Prostate gland (tissue), 2 donors: ENCODE results near the gene LYPD6B. TPM values are rescaled to one million over a fixed set of nuclear protein-coding genes. Genes with fewer than 3 reads are reported as not detected.

ENCODE experiments used
- DNase-seq: peaks from one replicate; pipeline ENCODE4 v3.0.0-alpha.2; 2019; ENCODE audit warnings: low spot score
- H3K27ac ChIP-seq, 2 donors: fragments of 200-600 bp; sonication (generic); 2 replicates each; pipeline ENCODE4 v1.5.1; 2017 to 2019
- H3K27me3 ChIP-seq: fragments of 200-600 bp; sonication (generic); replicated peaks from 2 replicates; pipeline ENCODE4 v1.5.1; 2019; ENCODE audit not compliant: insufficient read depth
- H3K36me3 ChIP-seq, 2 donors: fragments of 200-600 bp; sonication (generic); 1 replicate in 1 of 2; 2 replicates in 1 of 2; pipeline versions ENCODE4 v1.5.1 to v1.8.1; 2017 to 2019
- H3K4me1 ChIP-seq: fragments of 200-600 bp; sonication (generic); replicated peaks from 2 replicates; pipeline ENCODE4 v1.5.1; 2019
- H3K4me3 ChIP-seq, 2 donors: fragments of 200-600 bp; sonication (generic); 2 replicates each; pipeline ENCODE4 v1.5.1; 2017 to 2019
- H3K9me3 ChIP-seq: fragments of 200-600 bp; sonication (generic); 2 replicates; pipeline ENCODE4 v1.5.1; 2017
- POLR2A ChIP-seq: fragments of 450-650 bp; IDR thresholded peaks from one replicate; pipeline ENCODE4 v1.6.1; 2016; ENCODE audit warnings: antibody characterized with exemption, mild to moderate bottlenecking
- POLR2AphosphoS5 ChIP-seq: sonication (generic); formaldehyde crosslinking; IDR thresholded peaks from one replicate; pipeline ENCODE4 v1.6.1; 2017; ENCODE audit warnings: antibody characterized with exemption
- WGBS: methylation state at CpG from one replicate; pipeline ENCODE4 v1.1.5; 2018; 5-methylcytosine and 5-hydroxymethylcytosine counted together
- intact Hi-C: fragments of 100-400 bp; cut with DNase I; formaldehyde crosslinking; loops from one replicate; pipeline ENCODE4 v1.14.2; 2022
- total RNA-seq, 2 donors: library from RNA; depleted of rRNA; stranded (reverse); fragments of >200 nt; gene quantifications; one replicate each; pipeline ENCODE4 v1.1.0, GENCODE V29; 2016
- TF ChIP-seq, protein P1 (sequence below), 4 experiments: fragments of 200-600 bp in 2 of 4; fragments of 450-650 bp in 2 of 4; sonication (generic) in 2 of 4; IDR thresholded peaks; 1 replicate in 3 of 4; 2 replicates in 1 of 4; pipeline ENCODE4 v1.5.1; 2016 to 2019; ENCODE audit warnings: antibody characterized with exemption in 4 of 4, mild to moderate bottlenecking in 2 of 4, moderate library complexity in 2 of 4

LYPD6B gene
- total RNA-seq, 2 donors from 2014 or later, result 16.8 to 17.8 TPM

DNA sequence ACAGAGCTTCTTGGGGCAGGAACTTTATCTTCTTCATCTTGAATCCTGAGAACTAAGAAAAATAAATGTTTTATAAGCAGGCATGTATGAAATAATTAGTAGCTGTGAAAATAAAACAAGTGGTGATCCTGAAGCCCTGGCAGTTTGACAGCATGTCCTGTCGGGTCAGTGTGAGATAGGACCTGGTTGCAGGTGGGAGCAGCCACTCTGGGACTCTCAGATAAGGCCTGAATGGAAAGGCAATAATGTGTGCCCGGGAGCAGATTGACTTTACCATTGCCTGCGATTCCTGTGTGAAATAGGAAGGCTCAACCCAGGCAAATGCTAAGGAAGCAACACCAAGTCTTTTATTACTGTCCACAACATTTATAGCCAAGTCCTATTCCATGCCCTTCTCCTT lies 132.4 kb downstream of the LYPD6B start:
- H3K27ac ChIP-seq, result no peak overlapping the region
- intact Hi-C loops, result no loop called here
- TF ChIP-seq, protein P1, sequence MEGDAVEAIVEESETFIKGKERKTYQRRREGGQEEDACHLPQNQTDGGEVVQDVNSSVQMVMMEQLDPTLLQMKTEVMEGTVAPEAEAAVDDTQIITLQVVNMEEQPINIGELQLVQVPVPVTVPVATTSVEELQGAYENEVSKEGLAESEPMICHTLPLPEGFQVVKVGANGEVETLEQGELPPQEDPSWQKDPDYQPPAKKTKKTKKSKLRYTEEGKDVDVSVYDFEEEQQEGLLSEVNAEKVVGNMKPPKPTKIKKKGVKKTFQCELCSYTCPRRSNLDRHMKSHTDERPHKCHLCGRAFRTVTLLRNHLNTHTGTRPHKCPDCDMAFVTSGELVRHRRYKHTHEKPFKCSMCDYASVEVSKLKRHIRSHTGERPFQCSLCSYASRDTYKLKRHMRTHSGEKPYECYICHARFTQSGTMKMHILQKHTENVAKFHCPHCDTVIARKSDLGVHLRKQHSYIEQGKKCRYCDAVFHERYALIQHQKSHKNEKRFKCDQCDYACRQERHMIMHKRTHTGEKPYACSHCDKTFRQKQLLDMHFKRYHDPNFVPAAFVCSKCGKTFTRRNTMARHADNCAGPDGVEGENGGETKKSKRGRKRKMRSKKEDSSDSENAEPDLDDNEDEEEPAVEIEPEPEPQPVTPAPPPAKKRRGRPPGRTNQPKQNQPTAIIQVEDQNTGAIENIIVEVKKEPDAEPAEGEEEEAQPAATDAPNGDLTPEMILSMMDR (IDR thresholded peaks at IDR 0.05), result no peak
- TF ChIP-seq POLR2AphosphoS5, result no peak
- no peak for TF ChIP-seq POLR2A
- 42% methylated on average over 3 of the region's 3 CpGs for WGBS
- H3K27me3 ChIP-seq, result no peaks in the 10 kb centered on the region
- no peaks in the 10 kb centered on the region for H3K36me3 ChIP-seq
- H3K9me3 ChIP-seq, result no peaks in the 10 kb centered on the region
- H3K4me1 ChIP-seq, result no peaks in the 10 kb centered on the region
- no peak overlapping the region for H3K4me3 ChIP-seq
- DNase-seq, result no peak

DNA sequence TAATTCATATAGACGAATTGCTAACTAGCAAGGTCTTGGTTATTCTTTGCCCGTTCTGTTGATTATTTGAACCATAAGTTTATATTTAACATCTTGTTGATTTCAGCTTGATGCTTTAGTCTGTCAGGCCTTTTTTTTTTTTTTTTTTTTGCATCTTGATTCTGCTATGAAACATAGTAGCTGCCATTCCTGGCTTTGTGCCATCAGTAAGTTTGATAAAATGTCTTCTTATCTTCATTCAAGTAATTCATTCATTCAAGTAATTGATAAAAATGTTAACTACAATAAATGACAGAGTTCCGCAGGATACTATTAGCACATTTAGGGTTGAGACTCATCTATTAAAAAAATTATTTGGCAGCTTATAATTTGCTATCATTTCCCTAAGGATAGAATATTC lies 134.7 kb downstream of the LYPD6B start:
- Histone ChIP-seq H3K9me3 (no peaks in the 10 kb centered on the region), H3K27me3 (no peaks in the 10 kb centered on the region), H3K27ac (no peak overlapping the region), H3K4me1 (no peaks in the 10 kb centered on the region), H3K36me3 (no peaks in the 10 kb centered on the region), H3K4me3 (no peak overlapping the region)
- WGBS, result 97% methylated on average over 3 of the region's 3 CpGs
- no peak for TF ChIP-seq POLR2A
- no peak for TF ChIP-seq POLR2AphosphoS5
- TF ChIP-seq, protein P1 (IDR thresholded peaks at IDR 0.05), result no peak
- DNase-seq, result no peak
- intact Hi-C loops, result no loop called here

DNA sequence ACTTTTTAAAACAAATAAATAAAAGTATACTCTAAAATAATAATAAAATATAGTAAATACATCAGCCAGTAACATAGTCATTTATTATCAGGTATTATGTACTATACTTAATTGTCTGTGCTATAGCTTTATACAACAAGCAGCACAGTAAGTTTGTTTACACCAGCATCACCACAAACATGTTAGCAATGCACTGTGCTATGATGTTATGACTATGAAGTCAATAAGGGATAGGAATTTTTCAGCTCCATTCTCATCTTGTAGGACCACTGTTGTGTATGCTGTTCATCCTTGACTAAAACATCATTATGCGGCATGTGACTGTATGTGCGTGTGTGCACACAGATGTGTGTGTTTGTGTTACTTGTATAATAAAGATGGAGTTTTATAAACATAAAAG lies 137.5 kb downstream of the LYPD6B start:
- no peaks in the 10 kb centered on the region for H3K36me3 ChIP-seq
- 97% methylated on average over 2 of the region's 2 CpGs for WGBS
- no peak for DNase-seq
- no peak overlapping the region for H3K27ac ChIP-seq
- H3K27me3 ChIP-seq, result no peaks in the 10 kb centered on the region
- no peak overlapping the region for H3K4me3 ChIP-seq
- no peaks in the 10 kb centered on the region for H3K4me1 ChIP-seq
- H3K9me3 ChIP-seq, result no peaks in the 10 kb centered on the region
- intact Hi-C loops, result no loop called here
- no peak for TF ChIP-seq POLR2A

DNA sequence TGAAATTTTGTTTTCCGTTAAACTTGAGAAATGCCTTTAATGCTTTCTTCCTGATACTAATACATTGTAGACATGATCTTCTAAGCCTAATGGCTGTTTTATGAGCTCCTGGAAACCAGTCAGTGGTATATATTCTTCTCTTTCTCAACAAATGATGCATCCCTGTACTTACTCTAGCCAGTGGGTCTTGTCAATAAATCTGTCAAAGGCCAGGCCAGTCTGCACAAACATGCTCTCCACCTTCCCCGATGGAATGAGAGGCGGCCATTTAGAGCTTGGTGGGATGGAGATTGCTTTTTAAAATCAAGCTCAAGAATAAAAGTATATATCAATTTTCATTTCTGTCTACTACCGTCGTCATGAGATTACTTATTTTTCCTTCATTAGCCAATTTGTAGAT lies 140.1 kb downstream of the LYPD6B start:
- intact Hi-C loops, result no loop called here

DNA sequence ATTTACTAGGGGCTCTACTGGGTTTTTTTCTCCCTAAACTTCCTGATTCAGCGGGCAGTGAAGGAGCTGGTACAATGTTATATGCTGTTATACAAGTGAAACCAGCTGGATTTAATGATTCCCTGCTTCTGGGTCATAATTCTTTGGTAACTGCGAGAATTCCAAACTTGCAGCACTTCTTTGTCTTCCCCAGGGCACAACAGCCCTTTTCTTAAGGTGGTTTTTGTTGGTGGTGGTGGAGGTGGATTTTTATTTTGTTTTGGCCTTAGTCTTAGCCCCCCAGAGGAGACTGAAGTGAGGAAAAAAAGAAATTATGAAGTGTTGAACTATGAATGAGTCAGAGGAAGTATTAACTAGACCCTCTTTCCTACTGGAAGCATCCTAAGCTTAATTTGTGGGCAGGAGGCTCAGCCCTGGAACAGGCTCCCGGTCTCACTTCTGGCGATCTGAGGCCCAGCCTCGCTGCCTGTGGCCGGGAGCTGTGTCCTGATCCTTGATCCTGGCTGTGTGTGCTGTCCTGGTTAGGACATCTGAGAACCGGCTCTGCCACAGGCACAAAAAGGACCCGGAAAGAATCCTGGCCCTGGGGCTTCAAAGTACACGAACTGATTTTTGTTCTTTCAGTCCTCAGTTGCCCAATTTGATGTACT lies 141.9 kb downstream of the LYPD6B start:
- no peaks in the 10 kb centered on the region for H3K9me3 ChIP-seq
- no peak overlapping the region for H3K4me3 ChIP-seq
- intact Hi-C loops, result no loop called here
- TF ChIP-seq, protein P1 (IDR thresholded peaks at IDR 0.05), result no peak
- TF ChIP-seq POLR2AphosphoS5, result no peak
- DNase-seq, result no peak
- H3K27ac ChIP-seq, result no peak overlapping the region
- H3K36me3 ChIP-seq, result no peaks in the 10 kb centered on the region
- no peaks in the 10 kb centered on the region for H3K27me3 ChIP-seq
- no peaks in the 10 kb centered on the region for H3K4me1 ChIP-seq
- 59% methylated on average over 9 of the region's 9 CpGs for WGBS

More for the DNA sequence above, 140.1 kb downstream of the LYPD6B start:
- no peak for TF ChIP-seq POLR2AphosphoS5
- TF ChIP-seq, protein P1 (IDR thresholded peaks at IDR 0.05), result no peak
- no peak for DNase-seq
- no peaks in the 10 kb centered on the region for H3K4me1 ChIP-seq
- no peaks in the 10 kb centered on the region for H3K27me3 ChIP-seq
- no peaks in the 10 kb centered on the region for H3K36me3 ChIP-seq
- H3K9me3 ChIP-seq, result no peaks in the 10 kb centered on the region
- no peak overlapping the region for H3K4me3 ChIP-seq
- 81% methylated on average over 5 of the region's 5 CpGs for WGBS
- H3K27ac ChIP-seq, result no peak overlapping the region
